H1 (cell line): ENCODE measurements around the gene AATK. TPM values are rescaled to one million over a fixed set of nuclear protein-coding genes. Genes with fewer than 3 reads are reported as not detected.

Source experiments
- CTCF ChIA-PET: fragments of 300-600 bp; sonication (Branson Sonifier 250); formaldehyde crosslinking; loops from one replicate; lab custom pipeline; 2021; ENCODE audit not compliant: partially characterized antibody; lab: Charles Lee
- POLR2A ChIA-PET: fragments of 300-600 bp; sonication (Branson Sonifier 250); formaldehyde crosslinking; loops from one replicate; lab custom pipeline; 2021; ENCODE audit warnings: inconsistent platforms; ENCODE audit not compliant: partially characterized antibody; lab: Charles Lee
- DNase-seq, 2 experiments: peaks; one replicate each; pipeline versions ENCODE4 v3.0.0 to v3.0.0-alpha.2; 2010 to 2022; ENCODE audit warnings: low spot score in 2 of 2, low read depth in 1 of 2, mixed read lengths in 1 of 2
- FAIRE-seq: peaks from 2 replicates; lab custom pipeline; 2011; peaks lifted over from hg19 to GRCh38; lab: Jason Lieb, UNC
- H2AFZ ChIP-seq: 2 replicates; pipeline ENCODE4 v1.8.1; 2012; ENCODE audit warnings: low read length, inconsistent platforms
- H2AK5ac ChIP-seq: 2 replicates; pipeline ENCODE4 v1.6.1; 2013; ENCODE audit warnings: low read depth, low read length
- H2BK120ac ChIP-seq: replicated peaks from 2 replicates; pipeline ENCODE3; 2013; ENCODE audit warnings: low read depth, low read length, inconsistent platforms
- H2BK12ac ChIP-seq: 2 replicates; pipeline ENCODE4 v1.6.1; 2013; ENCODE audit warnings: low read depth, low read length
- H2BK15ac ChIP-seq: 2 replicates; pipeline ENCODE4 v1.6.1; 2013; ENCODE audit warnings: low read length
- H2BK20ac ChIP-seq: 2 replicates; pipeline ENCODE4 v1.6.1; 2013; ENCODE audit warnings: low read length
- H2BK5ac ChIP-seq: 2 replicates; pipeline ENCODE4 v1.6.1; 2013; ENCODE audit warnings: low read depth, low read length
- H3K14ac ChIP-seq: 2 replicates; pipeline ENCODE4 v1.6.1; 2013; ENCODE audit warnings: inconsistent platforms; ENCODE audit not compliant: insufficient read length
- H3K18ac ChIP-seq: 2 replicates; pipeline ENCODE4 v1.6.1; 2013; ENCODE audit warnings: low read length; ENCODE audit errors: extremely low read depth
- H3K23ac ChIP-seq: 2 replicates; pipeline ENCODE4 v1.6.1; 2013; ENCODE audit warnings: inconsistent platforms; ENCODE audit not compliant: insufficient read length
- H3K23me2 ChIP-seq: 2 replicates; pipeline ENCODE4 v1.6.1; 2013; ENCODE audit warnings: low read depth, low read length
- H3K27ac ChIP-seq: 2 replicates; pipeline ENCODE4 v1.6.1; 2011; ENCODE audit warnings: low read depth, low read length, inconsistent platforms
- H3K27me3 ChIP-seq, 4 experiments: replicated peaks in 1 of 4; 1 replicate in 1 of 4; 2 replicates in 3 of 4; pipeline versions ENCODE4 v1.6.1 to v1.8.1; 2011 to 2013; ENCODE audit warnings: low read length in 3 of 4, mild to moderate bottlenecking in 3 of 4, inconsistent platforms in 2 of 4, mixed read lengths in 2 of 4, moderate library complexity in 1 of 4; ENCODE audit not compliant: control insufficient read depth in 3 of 4, insufficient read depth in 3 of 4; ENCODE audit errors: extremely low read depth in 1 of 4
- H3K36me3 ChIP-seq, 4 experiments: 2 replicates each; pipeline versions ENCODE4 v1.6.1 to v1.8.1; 2011 to 2013; ENCODE audit warnings: mild to moderate bottlenecking in 4 of 4, low read length in 3 of 4, moderate library complexity in 2 of 4, control low read depth in 1 of 4, inconsistent platforms in 1 of 4; ENCODE audit not compliant: insufficient read depth in 4 of 4, control insufficient read depth in 2 of 4
- H3K4ac ChIP-seq: replicated peaks from 2 replicates; pipeline ENCODE3; 2013; ENCODE audit warnings: low read length, low read depth, mixed read lengths, inconsistent platforms; ENCODE audit not compliant: insufficient read length
- H3K4me1 ChIP-seq, 4 experiments: replicated peaks in 1 of 4; 1 replicate in 1 of 4; 2 replicates in 3 of 4; pipeline versions ENCODE4 v1.6.1 to v1.8.1; 2011 to 2013; ENCODE audit warnings: low read length in 3 of 4, inconsistent platforms in 2 of 4, mixed read lengths in 1 of 4; ENCODE audit not compliant: insufficient read depth in 4 of 4, control insufficient read depth in 3 of 4
- H3K4me2 ChIP-seq, 2 experiments: 2 replicates each; pipeline versions ENCODE4 v1.6.1 to v1.8.1; 2011 to 2013; ENCODE audit warnings: low read depth in 2 of 2, low read length in 2 of 2, control low read depth in 1 of 2, inconsistent platforms in 1 of 2, mild to moderate bottlenecking in 1 of 2; ENCODE audit not compliant: insufficient read depth in 1 of 2
- H3K4me3 ChIP-seq, 4 experiments: fragments of 200-600, 300-600 bp in 1 of 4; sonication (generic), shearing (Covaris generic), sonication (Bioruptor Twin) in 1 of 4; 2 replicates each; pipeline versions ENCODE4 v1.5.1 to v1.8.1; 2011 to 2016; ENCODE audit warnings: low read length in 4 of 4, low read depth in 3 of 4, control low read depth in 2 of 4, inconsistent platforms in 2 of 4, mild to moderate bottlenecking in 2 of 4, mixed read lengths in 1 of 4, moderate library complexity in 1 of 4; ENCODE audit not compliant: insufficient read depth in 2 of 4; ENCODE audit errors: extremely low read depth in 1 of 4
- H3K56ac ChIP-seq: replicated peaks from 2 replicates; pipeline ENCODE3; 2013; ENCODE audit warnings: low read depth, mild to moderate bottlenecking, mixed read lengths, low read length, inconsistent platforms; ENCODE audit not compliant: insufficient read length
- H3K79me1 ChIP-seq: 2 replicates; pipeline ENCODE4 v1.6.1; 2013; ENCODE audit warnings: low read depth, low read length, control low read depth
- H3K79me2 ChIP-seq, 2 experiments: 2 replicates each; pipeline versions ENCODE4 v1.6.1 to v1.8.1; 2012 to 2013; ENCODE audit warnings: low read length in 2 of 2, mild to moderate bottlenecking in 2 of 2, inconsistent platforms in 1 of 2; ENCODE audit not compliant: insufficient read depth in 2 of 2, control insufficient read depth in 1 of 2
- H3K9ac ChIP-seq, 4 experiments: replicated peaks in 1 of 4; 1 replicate in 1 of 4; 2 replicates in 3 of 4; pipeline versions ENCODE4 v1.6.1 to v1.8.1; 2011 to 2013; ENCODE audit warnings: low read depth in 3 of 4, low read length in 3 of 4, control low read depth in 2 of 4, mild to moderate bottlenecking in 2 of 4, moderate library complexity in 2 of 4, inconsistent platforms in 1 of 4; ENCODE audit errors: extremely low read depth in 1 of 4
- H3K9me3 ChIP-seq, 2 experiments: 2 replicates each; pipeline versions ENCODE4 v1.6.1 to v1.8.1; 2012 to 2013; ENCODE audit warnings: mild to moderate bottlenecking in 2 of 2, moderate library complexity in 2 of 2, control low read depth in 1 of 2, inconsistent platforms in 1 of 2, low read depth in 1 of 2, low read length in 1 of 2, mixed read lengths in 1 of 2; ENCODE audit not compliant: insufficient read depth in 2 of 2
- H4K20me1 ChIP-seq, 2 experiments: replicated peaks in 1 of 2; 2 replicates each; pipeline versions ENCODE3 to v1.8.1; 2011 to 2013; ENCODE audit warnings: inconsistent platforms in 2 of 2, low read length in 2 of 2, mild to moderate bottlenecking in 1 of 2; ENCODE audit not compliant: insufficient read depth in 2 of 2, control insufficient read depth in 1 of 2
- H4K5ac ChIP-seq: 2 replicates; pipeline ENCODE4 v1.6.1; 2013; ENCODE audit warnings: low read length, low read depth, mixed read lengths, inconsistent platforms; ENCODE audit not compliant: insufficient read length
- H4K8ac ChIP-seq: 2 replicates; pipeline ENCODE4 v1.8.0; 2013; ENCODE audit warnings: mild to moderate bottlenecking, moderate library complexity, low read length, inconsistent platforms; ENCODE audit not compliant: insufficient read depth; ENCODE audit errors: extremely low read depth
- H4K91ac ChIP-seq: replicated peaks from 2 replicates; pipeline ENCODE3; 2013; ENCODE audit warnings: low read length, mixed read lengths, inconsistent platforms; ENCODE audit not compliant: insufficient read length
- FOSL1 ChIP-seq: IDR thresholded peaks from 2 replicates; pipeline ENCODE4 v1.6.1; 2011; ENCODE audit warnings: mild to moderate bottlenecking, low read depth, low read length, moderate library complexity; ENCODE audit not compliant: insufficient read depth
- WGBS, 2 experiments: shearing (Covaris generic) in 1 of 2; methylation state at CpG; one replicate each; pipeline versions ENCODE4 v1.1.6 to v1.1.7; 2013 to 2015; ENCODE audit warnings: low lambda C conversion rate in 2 of 2, mixed read lengths in 2 of 2, inconsistent platforms in 1 of 2, low coverage in 1 of 2, missing lambda C conversion rate in 1 of 2; ENCODE audit not compliant: insufficient replicate concordance in 2 of 2, insufficient coverage in 1 of 2, insufficient read length in 1 of 2; ENCODE audit errors: extremely low coverage in 1 of 2, missing lambda C conversion rate in 1 of 2; 5-methylcytosine and 5-hydroxymethylcytosine counted together
- polyA plus RNA-seq, 7 experiments: library from polyadenylated mRNA; depleted of rRNA in 3 of 7; stranded (reverse) in 5 of 7; unstranded in 2 of 7; fragments of >200 nt in 5 of 7; fragments of 200-250 nt in 2 of 7; gene quantifications; 1 replicate in 5 of 7; 2 replicates in 1 of 7; 4 replicates in 1 of 7; pipeline versions ENCODE4 v1.2.1 to v1.2.3, GENCODE V29; 2011 to 2013; ENCODE audit warnings: missing spikeins in 2 of 7, mixed read lengths in 2 of 7
- total RNA-seq: library from RNA; stranded (reverse); fragmentation: NEBNext Ultra II Directional; extraction: Animal tissue kit (Norgen Biotek cat#: 25700); gene quantifications from 2 replicates; pipeline ENCODE4 v1.2.1, GENCODE V29; 2021

The AATK gene
- total and polyA plus RNA-seq, 2 of the 8 experiments (the other 6 are each of a cell fraction or from before 2014, with no cell fraction given), result 1.7 to 3.5 TPM

DNA sequence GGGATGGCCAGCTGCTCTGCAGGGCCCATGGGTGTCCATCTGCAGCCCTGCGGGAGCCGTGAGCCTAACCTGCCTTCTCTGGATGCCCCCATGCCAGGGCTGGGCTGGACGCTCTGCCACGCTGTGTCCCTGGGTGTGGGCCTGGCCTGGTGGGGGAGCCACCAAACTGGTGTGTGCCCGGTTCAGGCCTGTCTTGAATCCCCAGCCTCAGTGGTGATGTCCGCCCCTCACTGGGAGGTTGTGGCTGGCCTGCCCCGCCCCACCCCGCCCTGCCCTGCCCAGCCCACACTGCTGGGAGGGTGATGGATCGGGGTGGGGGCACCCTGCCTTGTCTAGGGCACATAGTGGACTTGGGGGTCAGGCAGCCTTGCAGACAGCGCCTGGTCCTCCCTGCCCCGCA lies 50.8 kb downstream of the AATK start:
- no peak overlapping the region for H3K9ac ChIP-seq
- no peaks in the 10 kb centered on the region for H4K20me1 ChIP-seq
- H3K79me2 ChIP-seq, result no peaks in the 10 kb centered on the region
- DNase-seq, result no peak
- no peak overlapping the region; the same call in 1 of the 2 replicates for H4K8ac ChIP-seq
- no peak overlapping the region for H4K91ac ChIP-seq
- H2BK5ac ChIP-seq, result no peak overlapping the region
- H3K36me3 ChIP-seq, result no peaks in the 10 kb centered on the region
- CTCF ChIA-PET, result interaction anchor here (0.5 to 6.2 kb wide), 4 partner anchors 12 to 134 kb away, joined by 3 to 45 read pairs (median 5); no protein-coding TSS in a partner anchor
- H3K27ac ChIP-seq, result no peak overlapping the region
- H3K27me3 ChIP-seq, result no peaks in the 10 kb centered on the region; a peak in 3 of 7 replicates
- POLR2A ChIA-PET, result no interaction called here
- 78% methylated on average over 6 of the region's 11 CpGs; no CpG with 5 or more reads in 1 of the 2 experiments for WGBS, 2 experiments
- no peak overlapping the region for H2BK15ac ChIP-seq
- H4K5ac ChIP-seq, result no peak overlapping the region
- no peak overlapping the region for H3K4me3 ChIP-seq
- H3K23me2 ChIP-seq, result peaks cover 3% of the 10 kb centered on the region; the same call in 1 of the 2 replicates
- no peak for TF ChIP-seq FOSL1
- H3K18ac ChIP-seq, result no peak overlapping the region
- no peak overlapping the region for H2AFZ ChIP-seq
- H3K23ac ChIP-seq, result no peak overlapping the region
- H2BK12ac ChIP-seq, result no peak overlapping the region
- no peak overlapping the region for H2BK20ac ChIP-seq
- no peak overlapping the region for H2AK5ac ChIP-seq
- no peak for FAIRE-seq
- no peak overlapping the region for H3K4me2 ChIP-seq
- H3K56ac ChIP-seq, result no peak overlapping the region
- no peaks in the 10 kb centered on the region for H3K9me3 ChIP-seq
- H2BK120ac ChIP-seq, result no peak overlapping the region
- peaks cover 0 to 10% (median 6%) of the 10 kb centered on the region in 4 experiments; a peak in 5 of 7 replicates for H3K4me1 ChIP-seq
- no peak overlapping the region for H3K4ac ChIP-seq
- no peak overlapping the region for H3K14ac ChIP-seq
- H3K79me1 ChIP-seq, result no peaks in the 10 kb centered on the region; the same call in none of the 2 replicates
